Bronchial epithelial cell (primary cell): ENCODE data around the gene CHRNA1. TPM values are rescaled to one million over a fixed set of nuclear protein-coding genes. Genes with fewer than 3 reads are reported as not detected.

ENCODE experiments used
- DNase-seq: peaks from one replicate; pipeline ENCODE4 v3.0.0-alpha.2; 2010; ENCODE audit warnings: low read depth
- FAIRE-seq: peaks from 2 replicates; lab custom pipeline; 2011; peaks lifted over from hg19 to GRCh38; lab: Jason Lieb, UNC
- H3K27me3 ChIP-seq: 2 replicates; pipeline ENCODE4 v1.5.1; 2011; ENCODE audit warnings: low read length; ENCODE audit not compliant: control insufficient read depth, insufficient read depth
- H3K36me3 ChIP-seq: 2 replicates; pipeline ENCODE4 v1.5.1; 2011; ENCODE audit warnings: low read length; ENCODE audit not compliant: control insufficient read depth, insufficient read depth
- H3K4me3 ChIP-seq: 2 replicates; pipeline ENCODE4 v1.5.1; 2011; ENCODE audit warnings: mild to moderate bottlenecking, low read depth, low read length, control low read depth
- CTCF ChIP-seq: IDR thresholded peaks from 2 replicates; pipeline ENCODE4 v1.5.1; 2011; ENCODE audit warnings: mild to moderate bottlenecking, moderate library complexity, low read length, control low read depth, inconsistent platforms; ENCODE audit not compliant: insufficient read depth, severe bottlenecking
- total RNA-seq: library from RNA; depleted of rRNA; stranded (reverse); fragments of >200 nt; gene quantifications from 2 replicates; pipeline ENCODE4 v1.2.1, GENCODE V29; 2014

The CHRNA1 gene
- total RNA-seq, 1 donor from 2014 or later = not detected

GRCh38 chr2:174778085-174778981 lies 14.1 kb upstream of the CHRNA1 start:
- FAIRE-seq = peak; percentile 76
- Histone ChIP-seq H3K27me3 (no peaks in the 10 kb centered on the region), H3K36me3 (no peaks in the 10 kb centered on the region), H3K4me3 (no peak overlapping the region)
- TF ChIP-seq CTCF = no peak
- no peak for DNase-seq

- FAIRE-seq = no peak
Measured at GRCh38 chr2:174777347-174778084, 13.2 kb upstream of the CHRNA1 start.

GRCh38 chr2:174776675-174777074 lies 12.4 kb upstream of the CHRNA1 start:
- DNase-seq = no peak
- FAIRE-seq = no peak
- TF ChIP-seq CTCF = no peak
- Histone ChIP-seq H3K36me3 (no peaks in the 10 kb centered on the region), H3K27me3 (no peaks in the 10 kb centered on the region), H3K4me3 (no peak overlapping the region)

More at GRCh38 chr2:174777347-174778084, 13.2 kb upstream of the CHRNA1 start:
- H3K27me3 ChIP-seq = no peaks in the 10 kb centered on the region
- H3K36me3 ChIP-seq = no peaks in the 10 kb centered on the region
- no peak for DNase-seq
- no peak overlapping the region for H3K4me3 ChIP-seq
- TF ChIP-seq CTCF = no peak

GRCh38 chr2:174776223-174776622 lies 12.0 kb upstream of the CHRNA1 start:
- no peak for FAIRE-seq

GRCh38 chr2:174775571-174775980 lies 11.3 kb upstream of the CHRNA1 start:
- DNase-seq (peak; percentile 62), FAIRE-seq (peak; percentile 13)
- Histone ChIP-seq H3K36me3 (no peaks in the 10 kb centered on the region), H3K27me3 (no peaks in the 10 kb centered on the region), H3K4me3 (no peak overlapping the region)
- no peak for TF ChIP-seq CTCF

More at GRCh38 chr2:174776223-174776622, 12.0 kb upstream of the CHRNA1 start:
- TF ChIP-seq CTCF = peak; percentile 9
- H3K36me3 ChIP-seq = no peaks in the 10 kb centered on the region
- H3K27me3 ChIP-seq = no peaks in the 10 kb centered on the region
- no peak for DNase-seq
- no peak overlapping the region for H3K4me3 ChIP-seq
